HG02981 (cell line): Measurements from ENCODE around the gene NR1H3.

ENCODE experiments used
- ATAC-seq: cut with Tn5 transposase; IDR thresholded peaks from one replicate; pipeline ENCODE4 v1.9.1; 2021; ENCODE audit warnings: mild to moderate bottlenecking, moderate library complexity; ENCODE audit not compliant: unreplicated experiment

The NR1H3 gene

DNA sequence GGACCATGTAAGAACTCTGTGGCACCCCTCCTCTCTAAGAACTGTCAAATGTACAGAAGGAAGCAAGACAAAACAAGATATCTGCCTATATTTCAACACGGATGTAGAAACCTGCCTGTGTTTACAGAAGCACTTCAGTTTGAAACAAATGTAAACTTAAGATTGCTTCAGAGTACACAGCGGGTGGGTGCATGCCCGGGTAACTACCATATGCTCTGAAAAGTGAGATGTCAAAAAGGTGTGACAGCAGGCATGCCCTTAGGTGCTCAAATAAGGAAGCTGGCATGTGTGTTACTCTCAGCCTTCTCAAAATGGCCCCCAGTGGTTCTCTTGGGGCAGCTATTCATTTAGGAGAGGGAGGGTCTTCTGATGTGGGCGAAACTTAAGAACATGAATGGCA, 14.3 kb upstream of the NR1H3 start:
- ATAC-seq: no peak

DNA sequence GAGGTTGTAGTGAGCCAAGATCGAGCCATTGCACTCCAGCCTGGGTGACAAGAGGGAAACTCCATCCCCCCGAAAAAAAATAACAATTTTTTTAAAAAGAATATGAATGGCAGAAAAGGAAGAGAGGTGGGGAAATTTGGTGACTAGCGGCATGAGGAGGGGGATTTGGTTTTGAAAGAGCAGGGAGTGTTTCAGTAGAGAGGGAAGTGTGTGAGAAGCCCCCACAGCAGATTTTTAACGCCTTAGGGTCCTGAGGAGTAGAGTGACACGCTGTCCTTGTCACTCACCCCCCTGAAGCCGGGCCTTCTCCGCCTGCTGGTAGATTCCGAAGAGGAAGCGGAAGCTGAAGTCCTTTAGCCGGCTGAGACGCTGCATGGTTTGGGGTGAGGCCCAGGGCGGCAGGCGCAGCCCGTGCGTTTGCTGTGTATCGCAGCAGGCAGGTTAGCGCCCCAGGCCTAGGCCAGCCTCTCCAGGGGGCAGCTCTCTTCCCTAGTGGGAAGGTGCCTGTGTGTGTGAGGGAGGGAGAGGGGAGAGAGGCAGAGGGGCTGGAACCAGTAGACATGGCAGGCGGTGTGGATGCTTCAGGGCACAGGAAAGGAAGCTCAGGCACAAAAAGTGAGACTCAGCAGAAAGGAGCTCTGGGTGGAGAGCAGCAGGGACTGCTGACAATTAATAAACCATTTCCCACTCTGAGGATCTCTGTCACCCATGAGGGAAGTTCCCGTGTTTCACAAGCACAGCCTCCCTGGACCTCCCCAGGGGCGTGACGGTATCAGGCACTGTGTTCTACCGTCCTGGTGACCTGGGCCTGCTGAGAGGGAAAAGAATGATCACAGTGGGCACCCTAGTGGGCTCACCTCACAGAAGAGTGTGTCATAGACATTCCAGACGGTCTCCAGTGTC, 13.1 kb upstream of the NR1H3 start:
- no peak for ATAC-seq

DNA sequence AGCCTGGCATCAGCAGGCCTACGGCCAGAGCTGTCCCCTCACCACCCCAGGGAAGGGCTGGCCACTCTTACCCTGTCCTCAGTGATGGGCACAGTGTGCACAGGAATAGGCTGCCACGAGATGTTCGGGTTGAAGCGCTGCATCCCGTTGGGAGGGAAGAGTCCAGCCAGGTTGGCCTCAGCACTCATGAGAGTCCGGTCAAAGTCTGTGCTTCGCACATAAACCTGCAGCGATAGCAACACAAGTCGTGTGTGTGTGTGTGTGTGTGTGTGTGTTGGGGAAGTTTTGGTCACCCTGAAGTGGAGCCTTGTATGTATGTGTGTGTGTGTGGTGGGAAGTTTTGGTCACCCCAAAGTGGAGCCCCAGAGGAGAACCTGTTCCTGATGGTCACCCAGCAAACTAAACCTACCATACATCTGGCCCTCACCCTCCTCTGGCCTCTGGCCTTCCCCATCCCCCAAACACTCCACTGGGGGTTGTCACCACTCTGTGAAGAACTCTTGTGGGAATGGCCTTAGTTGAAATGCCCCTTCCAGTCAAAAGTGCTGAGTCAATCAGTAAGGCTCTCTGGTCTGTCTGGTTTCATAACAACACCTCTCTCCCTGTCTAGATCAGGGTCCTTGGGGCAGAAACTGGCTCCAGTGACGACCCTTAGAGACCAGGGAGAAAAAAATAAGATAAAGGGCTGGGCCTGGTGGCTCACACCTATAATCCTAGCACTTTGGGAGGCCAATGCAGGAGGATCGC, 12.0 kb upstream of the NR1H3 start:
- ATAC-seq: no peak

GRCh38 chr11:47247502-47247901, 10.3 kb upstream of the NR1H3 start:
- no peak for ATAC-seq

- ATAC-seq: peak; percentile 23
Observed at GRCh38 chr11:47248304-47248663, 9.5 kb upstream of the NR1H3 start.

- peak; percentile 89 for ATAC-seq
Observed at GRCh38 chr11:47248664-47249377, 9.0 kb upstream of the NR1H3 start, which contains the start of gene ACP2. TSS of gene ACP2 (minus strand) at chr11:47248814. CDS start at chr11:47248789, 25 bp downstream.

DNA sequence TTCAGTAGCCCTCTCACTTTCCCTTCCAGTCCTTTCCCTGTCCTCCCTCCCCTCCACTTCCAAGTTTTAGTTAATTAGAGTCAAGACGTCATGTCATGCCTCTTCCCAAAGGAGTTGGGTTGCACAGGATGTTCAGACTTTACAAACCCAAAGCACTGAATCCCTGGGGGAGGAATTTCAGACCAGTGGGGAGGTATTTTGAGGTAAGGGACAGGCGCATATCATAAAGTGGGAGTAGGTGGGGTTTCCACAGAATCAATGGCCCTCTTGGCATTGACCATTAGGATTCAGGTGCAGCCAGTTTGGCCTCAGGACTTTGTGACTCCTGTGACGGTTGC, 8.4 kb upstream of the NR1H3 start:
- ATAC-seq: no peak

GRCh38 chr11:47251751-47252150, 6.0 kb upstream of the NR1H3 start:
- no peak for ATAC-seq

- ATAC-seq: no peak
Observed at GRCh38 chr11:47253660-47254059, 4.1 kb upstream of the NR1H3 start.

DNA sequence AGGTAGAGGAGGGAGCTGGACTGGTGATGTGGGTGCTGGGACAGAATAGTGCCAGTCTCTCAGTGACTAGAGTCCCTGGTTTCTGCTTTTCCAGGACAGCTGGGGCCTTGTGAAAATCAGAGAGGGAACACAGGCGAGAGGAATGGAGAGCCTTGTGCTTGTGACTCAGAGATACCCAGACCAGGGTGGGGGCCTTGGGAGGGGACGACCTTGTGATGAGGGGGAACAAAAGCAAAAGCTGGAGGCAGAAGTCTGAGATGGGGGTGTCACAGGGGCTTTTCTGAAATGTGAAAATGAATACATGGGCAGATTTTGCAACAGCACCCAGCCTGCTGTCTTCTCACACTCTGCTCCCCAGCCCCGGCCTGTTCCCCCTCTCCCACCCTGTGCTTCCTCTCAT, 3.4 kb upstream of the NR1H3 start:
- no peak for ATAC-seq

DNA sequence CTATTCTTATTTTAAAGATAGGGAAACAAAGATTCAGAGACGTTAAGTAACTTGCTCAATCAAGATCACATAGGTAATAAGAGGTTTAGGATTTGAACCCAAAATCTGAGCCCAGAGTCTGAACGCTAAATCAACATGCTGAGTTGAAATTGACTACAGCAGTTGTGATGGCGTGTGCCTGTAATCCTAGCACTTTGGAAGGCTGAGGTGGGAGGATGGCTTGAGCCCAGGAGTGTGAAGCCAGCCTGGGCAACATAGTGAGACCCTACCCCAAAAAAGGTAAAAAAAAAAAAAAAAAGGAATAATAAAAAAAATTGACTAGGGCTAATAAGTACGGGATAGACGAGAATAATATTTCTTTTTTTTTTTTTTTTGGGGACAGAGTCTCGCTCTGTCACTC, 1.4 kb upstream of the NR1H3 start:
- no peak for ATAC-seq

DNA sequence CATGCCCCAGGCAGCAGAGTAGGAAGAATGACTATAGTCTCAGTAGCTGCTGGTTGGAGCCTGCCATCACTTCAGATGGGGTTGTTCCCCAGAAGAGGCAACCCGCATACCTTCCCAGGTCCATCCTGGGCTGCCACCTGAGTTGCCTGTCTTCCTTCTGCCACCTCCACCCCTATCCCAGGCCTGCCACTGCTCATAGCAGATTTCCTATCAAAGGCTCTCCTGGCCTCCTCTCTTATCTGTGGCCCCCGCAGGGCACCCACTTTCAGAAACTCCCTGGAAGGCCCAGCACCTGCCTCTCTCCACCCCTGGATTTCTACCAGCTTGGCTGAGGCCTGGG, 649 bp upstream of the NR1H3 start:
- no peak for ATAC-seq

- ATAC-seq: no peak
Observed at GRCh38 chr11:47258317-47258902, 614 bp downstream of the NR1H3 start.

DNA sequence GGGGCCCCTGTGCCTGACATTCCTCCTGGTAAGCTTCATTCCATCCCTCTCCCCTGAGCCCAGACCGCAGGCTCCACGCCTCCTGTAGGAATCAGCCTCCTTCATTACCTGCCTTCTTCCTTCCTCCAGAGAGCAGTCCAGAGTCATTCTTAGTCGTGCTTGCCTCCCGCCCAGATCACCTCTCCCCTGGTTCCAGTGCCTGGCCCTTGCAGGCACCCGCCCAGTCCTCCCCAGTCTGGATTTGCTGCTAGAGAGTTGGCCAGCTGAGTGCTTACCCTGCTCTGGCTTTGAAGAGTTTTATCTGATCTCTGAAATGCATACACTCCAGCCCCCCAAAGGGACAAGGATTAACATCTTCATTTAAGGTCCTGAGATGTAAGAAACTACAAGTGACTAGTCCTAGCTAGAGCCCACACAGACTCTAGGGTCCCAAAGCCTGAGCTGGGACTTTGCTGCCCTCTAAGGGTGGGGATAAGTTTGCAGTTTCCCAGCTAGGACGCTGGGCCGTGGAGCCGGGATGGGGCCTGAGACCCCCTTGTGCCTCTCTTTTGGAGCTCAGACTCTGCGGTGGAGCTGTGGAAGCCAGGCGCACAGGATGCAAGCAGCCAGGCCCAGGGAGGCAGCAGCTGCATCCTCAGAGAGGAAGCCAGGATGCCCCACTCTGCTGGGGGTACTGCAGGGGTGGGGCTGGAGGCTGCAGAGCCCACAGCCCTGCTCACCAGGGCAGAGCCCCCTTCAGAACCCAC, 1.6 kb downstream of the NR1H3 start:
- ATAC-seq: no peak

GRCh38 chr11:47260366-47260765, 2.6 kb downstream of the NR1H3 start:
- no peak for ATAC-seq

DNA sequence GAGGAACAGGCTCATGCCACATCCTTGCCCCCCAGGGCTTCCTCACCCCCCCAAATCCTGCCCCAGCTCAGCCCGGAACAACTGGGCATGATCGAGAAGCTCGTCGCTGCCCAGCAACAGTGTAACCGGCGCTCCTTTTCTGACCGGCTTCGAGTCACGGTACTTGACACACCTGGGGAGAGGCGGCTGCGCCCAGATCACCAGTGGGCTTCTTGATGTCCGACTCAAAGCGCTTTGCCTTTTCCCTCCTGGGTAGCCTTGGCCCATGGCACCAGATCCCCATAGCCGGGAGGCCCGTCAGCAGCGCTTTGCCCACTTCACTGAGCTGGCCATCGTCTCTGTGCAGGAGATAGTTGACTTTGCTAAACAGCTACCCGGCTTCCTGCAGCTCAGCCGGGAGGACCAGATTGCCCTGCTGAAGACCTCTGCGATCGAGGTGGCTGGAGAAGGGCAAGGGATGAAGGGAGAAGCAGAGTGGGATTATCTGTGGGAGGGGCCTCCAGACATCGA, 3.5 kb downstream of the NR1H3 start:
- no peak for ATAC-seq

DNA sequence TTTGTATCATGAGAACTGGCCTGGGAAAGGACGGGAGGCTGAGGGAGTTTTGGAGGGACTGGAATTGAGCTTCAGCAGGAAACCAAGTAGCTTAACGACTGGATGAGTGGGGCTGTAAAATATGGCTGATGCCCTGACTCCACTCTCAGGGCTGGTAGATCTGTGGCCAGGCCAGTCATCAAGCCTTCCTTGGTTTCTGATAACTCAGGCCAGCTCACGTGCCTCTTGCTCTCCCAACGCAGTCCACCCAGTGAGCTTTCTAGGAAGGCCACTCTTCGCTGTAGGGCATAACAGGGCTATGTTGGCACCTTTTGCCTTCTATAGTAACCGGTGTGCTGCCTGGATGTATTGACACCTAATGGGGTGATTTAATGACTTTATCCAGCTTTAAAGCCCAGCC, 6.3 kb downstream of the NR1H3 start:
- ATAC-seq: no peak

DNA sequence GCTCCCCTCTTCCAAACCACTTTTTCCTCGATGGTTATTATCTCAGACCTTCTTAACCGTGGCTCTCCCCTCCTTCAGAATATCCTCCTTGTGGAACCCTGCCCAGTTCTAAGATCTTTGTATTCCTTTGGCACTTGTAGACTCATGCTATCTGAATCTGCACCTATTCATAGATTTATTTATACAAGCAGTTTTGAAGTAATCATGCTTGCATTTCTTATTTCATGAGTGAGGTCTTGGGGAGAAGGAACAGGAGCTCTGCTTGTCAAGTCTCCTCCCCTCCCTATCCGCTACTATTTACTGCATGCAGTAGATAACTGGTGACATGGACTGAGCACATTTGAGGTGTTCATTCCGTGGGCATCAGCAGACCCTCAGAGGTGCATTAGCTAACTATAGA, 6.7 kb downstream of the NR1H3 start:
- ATAC-seq: no peak

DNA sequence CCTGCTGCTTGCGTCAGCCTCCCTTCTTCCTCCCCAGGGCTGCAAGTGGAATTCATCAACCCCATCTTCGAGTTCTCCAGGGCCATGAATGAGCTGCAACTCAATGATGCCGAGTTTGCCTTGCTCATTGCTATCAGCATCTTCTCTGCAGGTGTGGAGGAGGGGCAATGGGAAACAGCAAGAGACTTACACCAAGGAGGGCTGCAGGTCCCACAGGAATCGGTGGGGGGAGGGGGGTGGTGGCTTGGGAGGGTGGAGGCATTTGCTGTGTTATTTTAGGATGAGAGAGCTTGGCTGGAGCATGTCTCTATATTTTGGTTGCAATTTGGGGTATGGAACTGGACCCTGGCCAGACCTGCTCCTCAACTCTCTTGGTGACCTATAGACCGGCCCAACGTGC, 10.1 kb downstream of the NR1H3 start:
- ATAC-seq: no peak

DNA sequence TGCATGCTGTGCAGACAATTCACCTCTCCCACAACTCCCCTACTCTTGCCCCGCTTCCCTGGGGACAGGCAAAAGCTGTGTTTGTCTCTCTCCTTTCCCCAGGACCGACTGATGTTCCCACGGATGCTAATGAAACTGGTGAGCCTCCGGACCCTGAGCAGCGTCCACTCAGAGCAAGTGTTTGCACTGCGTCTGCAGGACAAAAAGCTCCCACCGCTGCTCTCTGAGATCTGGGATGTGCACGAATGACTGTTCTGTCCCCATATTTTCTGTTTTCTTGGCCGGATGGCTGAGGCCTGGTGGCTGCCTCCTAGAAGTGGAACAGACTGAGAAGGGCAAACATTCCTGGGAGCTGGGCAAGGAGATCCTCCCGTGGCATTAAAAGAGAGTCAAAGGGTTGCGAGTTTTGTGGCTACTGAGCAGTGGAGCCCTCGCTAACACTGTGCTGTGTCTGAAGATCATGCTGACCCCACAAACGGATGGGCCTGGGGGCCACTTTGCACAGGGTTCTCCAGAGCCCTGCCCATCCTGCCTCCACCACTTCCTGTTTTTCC, 10.7 kb downstream of the NR1H3 start:
- no peak for ATAC-seq
